Naive thymus-derived CD8-positive, alpha-beta T cell (primary cell): Measurements from ENCODE around the gene PPME1. TPM values are rescaled to one million over a fixed set of nuclear protein-coding genes. Genes with fewer than 3 reads are reported as not detected.
"Not testable (repeated sequence)": the region's sequence is repeated elsewhere in the genome, so short reads cannot be mapped to it uniquely, and the experiment has no call there.

ENCODE experiments used
- ATAC-seq, 2 donors: fragments of 150-1000 bp; cut with Tn5 transposase in 1 of 2; sonication (Bioruptor Pico), chemical (Tn5 transposase) in 1 of 2; 1 replicate in 1 of 2; 2 replicates in 1 of 2; pipeline ENCODE4 v1.10.0; 2021; ENCODE audit warnings: mild to moderate bottlenecking in 2 of 2, moderate library complexity in 2 of 2
- POLR2A ChIA-PET: fragments of 350-600 bp; sonication (Branson Sonifier 250); formaldehyde crosslinking; loops from one replicate; lab custom pipeline; 2021; ENCODE audit warnings: antibody characterized with exemption; lab: Charles Lee
- DNase-seq, 10 donors: peaks; one replicate each; pipeline versions ENCODE4 v3.0.0 to v3.0.0-alpha.2; 2020 to 2022
- H3K27ac Mint-ChIP-seq, 10 donors: one replicate each; pipeline ENCODE4 v1.8.0; 2020 to 2022; ENCODE audit warnings: mild to moderate bottlenecking in 10 of 10, mixed read lengths in 10 of 10, moderate library complexity in 4 of 10, inconsistent platforms in 1 of 10
- H3K27me3 Mint-ChIP-seq, 5 donors: one replicate each; pipeline ENCODE4 v1.8.0; 2021 to 2022; ENCODE audit warnings: mixed read lengths in 5 of 5
- H3K36me3 Mint-ChIP-seq, 3 donors: one replicate each; pipeline ENCODE4 v1.8.0; 2020 to 2022; ENCODE audit warnings: mixed read lengths in 3 of 3, mild to moderate bottlenecking in 2 of 3, inconsistent platforms in 1 of 3
- H3K4me1 Mint-ChIP-seq, 4 donors: one replicate each; pipeline ENCODE4 v1.8.0; 2021 to 2022; ENCODE audit warnings: mixed read lengths in 4 of 4
- H3K4me3 Mint-ChIP-seq, 10 donors: one replicate each; pipeline ENCODE4 v1.8.0; 2020 to 2022; ENCODE audit warnings: mild to moderate bottlenecking in 10 of 10, mixed read lengths in 10 of 10, moderate library complexity in 6 of 10, inconsistent platforms in 1 of 10
- H3K9me3 Mint-ChIP-seq, 9 donors: one replicate each; pipeline ENCODE4 v1.8.0; 2020 to 2022; ENCODE audit warnings: mixed read lengths in 9 of 9, mild to moderate bottlenecking in 3 of 9, inconsistent platforms in 1 of 9, moderate library complexity in 1 of 9
- polyA plus RNA-seq, 3 donors: library from polyadenylated mRNA; unstranded; fragments of 300-500 nt; fragmentation: Illumina TruSeq; gene quantifications; one replicate each; pipeline ENCODE4 v1.2.3, GENCODE V29; 2021
- total RNA-seq, 8 experiments: library from RNA in 2 of 8; stranded (reverse) in 2 of 8; gene quantifications; one replicate each; pipeline ENCODE4 v1.2.3 and lab custom pipeline; 2021 to 2026

PPME1 gene
- total RNA-seq (10 to 100 TPM; 14.0 to 23.7 TPM), polyA plus RNA-seq (10 to 100 TPM; 10.3 to 14.2 (median 10.9) TPM), total RNA-seq (lab: John Stamatoyannopoulos, UW) (16.6 to 30.0 (median 20.3) reads per million in 6 experiments)

GRCh38 chr11:74170694-74171629, at the start of gene PPME1, which contains the start of gene C2CD3:
Gene PPME1, plus strand, starts transcription at chr11:74171289. Its CDS starts 133 bp downstream, at chr11:74171422.
Gene C2CD3, minus strand, starts transcription at chr11:74171002. Its CDS starts 210 bp downstream, at chr11:74170792.
- no peaks in the 10 kb centered on the region for H3K9me3 Mint-ChIP-seq
- peak; percentile 94 to 96 for ATAC-seq
- no peak within 1 kb of the TSS for H3K4me3 Mint-ChIP-seq
- DNase-seq: peak; percentile 93 to 99 (median 98)
- peaks cover 6 to 25% (median 20%) of the 10 kb centered on the region in 3 donors for H3K36me3 Mint-ChIP-seq
- POLR2A ChIA-PET: interaction anchor here (1.0 to 2.6 kb wide), 13 partner anchors 12 to 391 kb away, joined by 3 to 16 read pairs (median 4); partner anchors contain the start of genes LIPT2 and PGM2L1
- peaks cover 5 to 29% (median 14%) of the 10 kb centered on the region in 4 donors for H3K4me1 Mint-ChIP-seq
- no peaks in the 10 kb centered on the region for H3K27me3 Mint-ChIP-seq
- H3K27ac Mint-ChIP-seq: no peak within 1 kb of the TSS

GRCh38 chr11:74121804-74122203, 49.3 kb upstream of the PPME1 start:
- Mint-ChIP-seq H3K36me3 (peaks cover 17 to 33% (median 21%) of the 10 kb centered on the region in 3 donors), H3K4me1 (peaks cover 0 to 2% (median 0%) of the 10 kb centered on the region in 4 donors), H3K27ac (peak overlapping the region in 2 of 10 donors; percentile 5 to 67), H3K4me3 (no peak overlapping the region), H3K27me3 (no peaks in the 10 kb centered on the region), H3K9me3 (no peaks in the 10 kb centered on the region)
- no peak for DNase-seq
- POLR2A ChIA-PET: no interaction called here
- no peak for ATAC-seq

- no peak for DNase-seq
- Mint-ChIP-seq H3K4me1 (peaks cover 0 to 2% (median 0%) of the 10 kb centered on the region in 4 donors), H3K27ac (peak overlapping the region in 1 of 10 donors; percentile 39), H3K36me3 (peaks cover 12 to 28% (median 17%) of the 10 kb centered on the region in 3 donors), H3K9me3 (no peaks in the 10 kb centered on the region), H3K4me3 (no peak overlapping the region), H3K27me3 (no peaks in the 10 kb centered on the region)
- POLR2A ChIA-PET: no interaction called here
- ATAC-seq: no peak
Measured at GRCh38 chr11:74123008-74123448, 48.1 kb upstream of the PPME1 start.

- H3K27me3 Mint-ChIP-seq, DNase-seq, H3K4me3 Mint-ChIP-seq, H3K9me3 Mint-ChIP-seq, H3K4me1 Mint-ChIP-seq, H3K27ac Mint-ChIP-seq, ATAC-seq: not testable (repeated sequence)
- POLR2A ChIA-PET: interaction anchor here (0.5 kb wide), 1 partner anchor 388 kb away, joined by 3 read pairs; no protein-coding TSS in a partner anchor
- peaks cover 0 to 50% (median 34%) of the 10 kb centered on the region in 3 donors for H3K36me3 Mint-ChIP-seq
Measured at GRCh38 chr11:74129121-74129520, 42.0 kb upstream of the PPME1 start.

GRCh38 chr11:74132833-74133232, 38.3 kb upstream of the PPME1 start:
- no peak overlapping the region for H3K27ac Mint-ChIP-seq
- no peak overlapping the region for H3K4me3 Mint-ChIP-seq
- no peaks in the 10 kb centered on the region for H3K27me3 Mint-ChIP-seq
- H3K36me3 Mint-ChIP-seq: peaks cover 0 to 73% (median 46%) of the 10 kb centered on the region in 3 donors
- no peak for ATAC-seq
- DNase-seq: no peak
- peaks cover 0 to 5% (median 0%) of the 10 kb centered on the region in 9 donors for H3K9me3 Mint-ChIP-seq
- no peaks in the 10 kb centered on the region for H3K4me1 Mint-ChIP-seq
- POLR2A ChIA-PET: no interaction called here

- Mint-ChIP-seq H3K36me3 (peaks cover 0 to 79% (median 52%) of the 10 kb centered on the region in 3 donors), H3K27me3 (no peaks in the 10 kb centered on the region), H3K4me3 (no peak overlapping the region), H3K4me1 (no peaks in the 10 kb centered on the region), H3K9me3 (peaks cover 0 to 5% (median 0%) of the 10 kb centered on the region in 9 donors), H3K27ac (peak overlapping the region in 1 of 10 donors; percentile 24)
- ATAC-seq (no peak), DNase-seq (no peak)
- POLR2A ChIA-PET: no interaction called here
Measured at GRCh38 chr11:74133436-74133835, 37.7 kb upstream of the PPME1 start.

GRCh38 chr11:74134661-74135060, 36.4 kb upstream of the PPME1 start:
- DNase-seq: no peak
- Mint-ChIP-seq H3K27me3 (no peaks in the 10 kb centered on the region), H3K27ac (peak overlapping the region in 1 of 10 donors; percentile 27), H3K9me3 (peaks cover 0 to 5% (median 0%) of the 10 kb centered on the region in 9 donors), H3K36me3 (peaks cover 0 to 88% (median 61%) of the 10 kb centered on the region in 3 donors), H3K4me1 (no peaks in the 10 kb centered on the region), H3K4me3 (no peak overlapping the region)
- ATAC-seq: no peak
- POLR2A ChIA-PET: no interaction called here

GRCh38 chr11:74135127-74135840, 35.8 kb upstream of the PPME1 start:
- peaks cover 0 to 4% (median 0%) of the 10 kb centered on the region in 9 donors for H3K9me3 Mint-ChIP-seq
- DNase-seq (no peak), ATAC-seq (no peak)
- no peaks in the 10 kb centered on the region for H3K27me3 Mint-ChIP-seq
- H3K4me3 Mint-ChIP-seq: no peak overlapping the region
- H3K27ac Mint-ChIP-seq: no peak overlapping the region
- no peaks in the 10 kb centered on the region for H3K4me1 Mint-ChIP-seq
- POLR2A ChIA-PET: no interaction called here
- H3K36me3 Mint-ChIP-seq: peaks cover 0 to 86% (median 58%) of the 10 kb centered on the region in 3 donors

- ATAC-seq: no peak
- Mint-ChIP-seq H3K4me3 (no peak overlapping the region), H3K9me3 (no peaks in the 10 kb centered on the region), H3K27me3 (no peaks in the 10 kb centered on the region), H3K36me3 (peaks cover 0 to 63% (median 32%) of the 10 kb centered on the region in 3 donors), H3K4me1 (peaks cover 0 to 11% (median 5%) of the 10 kb centered on the region in 4 donors), H3K27ac (no peak overlapping the region)
- POLR2A ChIA-PET: no interaction called here
- DNase-seq: no peak
Measured at GRCh38 chr11:74138021-74138420, 33.1 kb upstream of the PPME1 start.

GRCh38 chr11:74138572-74138971, 32.5 kb upstream of the PPME1 start:
- Mint-ChIP-seq H3K27me3 (no peaks in the 10 kb centered on the region), H3K27ac (no peak overlapping the region), H3K4me1 (peaks cover 0 to 14% (median 5%) of the 10 kb centered on the region in 4 donors), H3K36me3 (peaks cover 0 to 58% (median 27%) of the 10 kb centered on the region in 3 donors), H3K9me3 (no peaks in the 10 kb centered on the region), H3K4me3 (no peak overlapping the region)
- POLR2A ChIA-PET: no interaction called here
- DNase-seq: no peak
- no peak for ATAC-seq

- no peak for ATAC-seq
- POLR2A ChIA-PET: no interaction called here
- Mint-ChIP-seq H3K36me3 (peaks cover 0 to 52% (median 27%) of the 10 kb centered on the region in 3 donors), H3K27ac (no peak overlapping the region), H3K9me3 (no peaks in the 10 kb centered on the region), H3K27me3 (no peaks in the 10 kb centered on the region), H3K4me3 (no peak overlapping the region), H3K4me1 (peaks cover 0 to 14% (median 5%) of the 10 kb centered on the region in 4 donors)
- DNase-seq: no peak
Measured at GRCh38 chr11:74139151-74139918, 31.8 kb upstream of the PPME1 start.
